HepG2 (cell line): ENCODE data around the gene LDLRAD4. TPM values are rescaled to one million over a fixed set of nuclear protein-coding genes. Genes with fewer than 3 reads are reported as not detected.

Source experiments
- ATF7-NPFF ChIP-seq: sonication (generic); formaldehyde crosslinking; IDR thresholded peaks from 2 replicates; pipeline ENCODE4 v1.8.1; 2023; ENCODE audit warnings: mild to moderate bottlenecking, low read depth, missing genetic modification reagents, moderate library complexity
- CSRNP1 ChIP-seq: sonication (generic); formaldehyde crosslinking; IDR thresholded peaks from 2 replicates; pipeline ENCODE4 v1.8.1; 2023; ENCODE audit warnings: mild to moderate bottlenecking, missing genetic modification reagents
- CSRNP2 ChIP-seq: sonication (generic); formaldehyde crosslinking; conservative IDR thresholded peaks from 2 replicates; pipeline ENCODE4 v1.8.0; 2022; ENCODE audit warnings: low read depth, missing genetic modification reagents
- DNMT3B ChIP-seq: conservative IDR thresholded peaks from 2 replicates; pipeline ENCODE4 v1.6.1; 2016; ENCODE audit warnings: missing biosample characterization, control low read depth
- FOSL2 ChIP-seq: sonication (generic); formaldehyde crosslinking; IDR thresholded peaks from 2 replicates; pipeline ENCODE4 v1.4.0; 2020; ENCODE audit warnings: missing genetic modification reagents
- FOXJ3 ChIP-seq: sonication (generic); formaldehyde crosslinking; IDR thresholded peaks from 2 replicates; pipeline ENCODE4 v1.4.0; 2020; ENCODE audit warnings: missing genetic modification reagents, mild to moderate bottlenecking, borderline replicate concordance
- HNRNPH1 ChIP-seq: fragments of 200-400 bp; formaldehyde crosslinking; optimal IDR thresholded peaks from 2 replicates; pipeline ENCODE3; 2017; ENCODE audit warnings: mild to moderate bottlenecking, low read depth, low read length
- MAZ ChIP-seq, 2 experiments: sonication (generic) in 1 of 2; formaldehyde crosslinking in 1 of 2; IDR thresholded peaks; 2 replicates each; pipeline versions ENCODE4 v1.5.0 to v1.6.1; 2012 to 2020; ENCODE audit warnings: low read depth in 2 of 2, mild to moderate bottlenecking in 2 of 2, borderline replicate concordance in 1 of 2, improper control_type of control experiment in 1 of 2, low read length in 1 of 2, missing genetic modification reagents in 1 of 2, moderate library complexity in 1 of 2
- NCOR1 ChIP-seq: fragments of 200-600 bp; sonication (generic); IDR thresholded peaks from 2 replicates; pipeline ENCODE4 v1.7.0; 2017; ENCODE audit warnings: antibody characterized with exemption, low read length, borderline replicate concordance
- NFKBIZ ChIP-seq: IDR thresholded peaks from 2 replicates; pipeline ENCODE4 v1.6.1; 2018; ENCODE audit warnings: missing genetic modification reagents, missing compliant biosample characterization
- PBX2 ChIP-seq: IDR thresholded peaks from 2 replicates; pipeline ENCODE4 v1.6.1; 2016; ENCODE audit warnings: control low read depth
- PCBP2 ChIP-seq: fragments of 200-400 bp; formaldehyde crosslinking; optimal IDR thresholded peaks from 2 replicates; pipeline ENCODE3; 2018; ENCODE audit warnings: low read length, low read depth; ENCODE audit not compliant: poor library complexity, severe bottlenecking
- RBM39 ChIP-seq: fragments of 200-400 bp; formaldehyde crosslinking; IDR thresholded peaks from one replicate; pipeline ENCODE4 v1.6.1; 2018; ENCODE audit warnings: antibody characterized with exemption, mild to moderate bottlenecking, low read depth, low read length; ENCODE audit not compliant: poor library complexity, severe bottlenecking
- SAFB2 ChIP-seq: sonication (generic); formaldehyde crosslinking; IDR thresholded peaks from 2 replicates; pipeline ENCODE4 v1.5.1; 2020; ENCODE audit warnings: missing genetic modification reagents, low read depth, mild to moderate bottlenecking, borderline replicate concordance
- SP4 ChIP-seq: sonication (generic); formaldehyde crosslinking; IDR thresholded peaks from 2 replicates; pipeline ENCODE4 v1.8.1; 2023; ENCODE audit warnings: mild to moderate bottlenecking, missing genetic modification reagents
- SRSF9 ChIP-seq: fragments of 200-400 bp; formaldehyde crosslinking; IDR thresholded peaks from 2 replicates; pipeline ENCODE4 v1.6.1; 2018; ENCODE audit warnings: borderline replicate concordance, mild to moderate bottlenecking, low read depth, low read length; ENCODE audit not compliant: insufficient read depth, poor library complexity, severe bottlenecking
- ZKSCAN1 ChIP-seq: fragments of 150-350 bp; IDR thresholded peaks from 2 replicates; pipeline ENCODE4 v1.6.1; 2014; ENCODE audit warnings: low read length
- ZNF20 ChIP-seq: sonication (generic); formaldehyde crosslinking; IDR thresholded peaks from 2 replicates; pipeline ENCODE4 v1.4.0; 2020; ENCODE audit warnings: mild to moderate bottlenecking, moderate library complexity, missing genetic modification reagents
- ZNF34 ChIP-seq: sonication (generic); formaldehyde crosslinking; IDR thresholded peaks from 2 replicates; pipeline ENCODE4 v1.4.0; 2020; ENCODE audit warnings: mild to moderate bottlenecking, missing genetic modification reagents, borderline replicate concordance
- ZNF468 ChIP-seq: sonication (generic); formaldehyde crosslinking; IDR thresholded peaks from 2 replicates; pipeline ENCODE4 v1.8.0; 2022; ENCODE audit warnings: mild to moderate bottlenecking, moderate library complexity, missing genetic modification reagents
- ZNF619 ChIP-seq: sonication (generic); formaldehyde crosslinking; IDR thresholded peaks from 2 replicates; pipeline ENCODE4 v1.4.0; 2020; ENCODE audit warnings: mild to moderate bottlenecking, missing genetic modification reagents
- ZNF83 ChIP-seq: sonication (generic); formaldehyde crosslinking; IDR thresholded peaks from 2 replicates; pipeline ENCODE4 v1.4.0; 2020; ENCODE audit warnings: missing genetic modification reagents, mild to moderate bottlenecking, borderline replicate concordance
- polyA plus RNA-seq, 8 experiments: library from polyadenylated mRNA; depleted of rRNA in 3 of 8; stranded (reverse) in 7 of 8; unstranded in 1 of 8; fragments of >200 nt; fragmentation: Illumina TruSeq in 4 of 8; extraction: Trizol in 4 of 8; gene quantifications; 2 replicates each; pipeline versions ENCODE4 v1.2.1 to v1.2.3, GENCODE V29; 2011 to 2016; ENCODE audit warnings: low read depth in 4 of 8, missing spikeins in 1 of 8, mixed read lengths in 1 of 8; ENCODE audit not compliant: insufficient read depth in 1 of 8
- total RNA-seq, 5 experiments: library from RNA; depleted of rRNA; stranded (reverse); fragments of >200 nt; fragmentation: Illumina TruSeq; extraction: Trizol; gene quantifications; 2 replicates each; pipeline ENCODE4 v1.2.3, GENCODE V29; 2016; ENCODE audit warnings: low read depth in 1 of 5

The LDLRAD4 gene
- total and polyA plus RNA-seq, 2 of the 13 experiments (the other 11 are each of a cell fraction or from before 2014, with no cell fraction given): 13.6 to 20.9 TPM

DNA sequence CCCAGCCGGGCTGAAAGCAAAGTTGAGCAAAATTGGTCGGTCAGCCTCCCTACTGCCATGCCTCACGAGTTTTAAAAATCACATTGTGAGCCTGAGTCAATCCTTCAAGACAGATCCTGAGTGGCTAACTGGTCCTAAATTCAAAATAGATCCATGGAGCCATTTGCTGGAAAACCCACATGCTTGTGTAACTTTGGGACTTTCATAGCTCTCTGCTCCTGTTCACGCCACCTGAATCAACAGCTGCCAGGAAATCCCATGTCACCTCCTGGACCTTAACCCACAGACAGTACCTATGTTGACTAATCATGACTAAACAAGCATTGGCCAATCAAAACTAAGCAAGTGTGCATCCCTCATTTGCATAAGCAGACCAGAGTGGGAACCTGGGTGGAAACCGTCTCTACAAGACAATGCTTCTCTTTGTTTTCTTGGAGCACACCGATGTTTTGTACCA is 42.8 kb upstream of the LDLRAD4 start (continued):
- no peak for TF ChIP-seq CSRNP2 (CRISPR knock-in tag)
- TF ChIP-seq SAFB2: 0 out of 2 replicates have a peak, but pooled peaks have one; percentile 48
- peak; percentile 70; the same call in 1 of the 2 replicates for TF ChIP-seq FOXJ3 (CRISPR knock-in tag)
- no peak for TF ChIP-seq ZNF34 (CRISPR knock-in tag)
- no peak for TF ChIP-seq ZKSCAN1
- no peak for TF ChIP-seq ZNF619
- no peak for TF ChIP-seq SRSF9
- TF ChIP-seq NFKBIZ (CRISPR knock-in tag): peak; percentile 98
- TF ChIP-seq ZNF20 (CRISPR knock-in tag): no peak
- TF ChIP-seq PBX2 (CRISPR knock-in tag): no peak
- TF ChIP-seq RBM39: no peak
- TF ChIP-seq ZNF83 (CRISPR knock-in tag): no peak
- TF ChIP-seq CSRNP1 (CRISPR knock-in tag): 0 out of 2 replicates have a peak, but pooled peaks have one; percentile 11
- TF ChIP-seq FOSL2: peak; percentile 95
- no peak for TF ChIP-seq ZNF468 (CRISPR knock-in tag)
- peak; percentile 89; the same call in 1 of the 2 replicates for TF ChIP-seq NCOR1
- TF ChIP-seq HNRNPH1: no peak
- TF ChIP-seq DNMT3B: 0 out of 2 replicates have a peak, but pooled peaks have one; percentile 62
- no peak for TF ChIP-seq MAZ (IDR thresholded peaks at IDR 0.05; ENCODE audit: borderline replicate concordance, low read depth, low read length)
- TF ChIP-seq MAZ (CRISPR knock-in tag; IDR thresholded peaks at IDR 0.05; ENCODE audit: low read depth): no peak
- no peak for TF ChIP-seq SP4 (CRISPR knock-in tag)
- TF ChIP-seq PCBP2: no peak
- no peak for TF ChIP-seq ATF7-NPFF
